Measurements from ENCODE around the gene HDAC4. TPM values are rescaled to one million over a fixed set of nuclear protein-coding genes. Genes with fewer than 3 reads are reported as not detected.

Gene HDAC4
- total RNA-seq, 1 donor from 2014 or later: 46.2 TPM

DNA sequence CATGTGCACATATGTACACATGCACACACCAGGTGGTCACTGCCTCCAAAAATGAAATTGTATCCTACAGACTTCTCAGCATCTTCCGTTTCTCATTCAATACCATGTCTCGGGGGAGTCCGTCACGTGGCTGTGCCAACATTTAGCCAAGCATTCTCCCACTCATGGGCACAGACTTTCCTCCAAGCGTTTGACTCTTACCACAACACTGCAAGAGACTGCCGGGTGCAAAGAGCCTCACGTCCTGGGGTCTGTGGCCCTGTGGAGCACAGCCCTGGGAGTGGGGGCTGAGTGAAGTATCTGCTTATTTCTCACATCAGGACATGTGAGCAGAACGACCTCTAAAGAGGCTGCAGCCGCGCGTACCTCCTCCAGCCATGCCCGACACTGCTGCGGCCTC lies 28.0 kb downstream of the HDAC4 start:
- Mint-ChIP-seq H3K4me1 (ENCODE audit: low read depth) (no peaks in the 10 kb centered on the region), H3K36me3 (ENCODE audit: insufficient read depth) (peaks cover 2% of the 10 kb centered on the region)

DNA sequence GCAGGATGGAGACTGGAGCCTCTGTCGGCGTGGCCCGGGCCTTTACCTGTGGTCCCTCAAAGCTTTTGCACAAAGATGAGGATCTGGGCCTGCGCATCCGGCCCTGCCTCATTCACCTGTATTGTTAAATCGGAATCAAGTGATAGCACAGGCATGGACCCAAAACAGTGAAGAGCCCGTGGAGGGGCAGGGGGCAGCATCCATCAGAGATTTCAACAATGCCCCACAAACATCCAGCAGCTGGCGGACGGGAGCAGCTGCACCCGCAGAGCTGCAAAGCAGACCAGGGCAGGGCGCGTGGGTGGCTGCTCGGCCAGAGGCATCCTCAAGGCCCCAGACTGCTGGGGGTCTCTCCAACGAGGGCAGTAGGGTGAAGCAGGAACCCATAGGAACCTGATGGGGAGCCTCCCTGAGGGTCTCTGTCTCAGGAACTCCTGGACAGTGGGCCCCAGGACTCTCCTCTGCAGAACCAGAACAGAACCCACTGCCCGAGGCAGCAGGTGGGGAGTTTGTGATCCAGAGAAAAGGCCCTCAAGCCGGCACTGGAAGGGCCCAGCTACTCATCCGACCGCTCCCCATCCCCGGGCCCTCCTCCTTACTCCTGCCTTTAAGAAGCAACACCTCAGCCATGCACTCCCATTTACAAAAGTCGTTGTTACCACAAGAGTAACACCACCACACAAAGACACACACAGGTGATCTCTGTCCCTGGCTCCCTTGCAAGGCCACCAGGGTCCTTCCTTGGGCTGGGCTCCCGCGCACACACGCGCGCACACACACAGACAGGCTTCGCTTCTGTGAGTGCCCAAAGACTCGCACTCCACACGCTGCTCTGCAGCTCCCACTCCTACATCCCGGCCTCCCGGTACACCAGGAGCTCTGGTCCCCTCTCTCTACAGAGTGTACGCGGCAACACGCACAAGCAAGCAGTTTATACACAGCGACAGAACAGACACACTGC lies 28.8 kb downstream of the HDAC4 start:
- no peak overlapping the region for H3K4me3 Mint-ChIP-seq (ENCODE audit: low read depth)
- peaks cover 2% of the 10 kb centered on the region for H3K36me3 Mint-ChIP-seq (ENCODE audit: insufficient read depth)
- DNase-seq (ENCODE audit: low spot score, unreplicated experiment): no peak
- H3K27ac Mint-ChIP-seq: no peak overlapping the region
- TF ChIP-seq, protein P1, sequence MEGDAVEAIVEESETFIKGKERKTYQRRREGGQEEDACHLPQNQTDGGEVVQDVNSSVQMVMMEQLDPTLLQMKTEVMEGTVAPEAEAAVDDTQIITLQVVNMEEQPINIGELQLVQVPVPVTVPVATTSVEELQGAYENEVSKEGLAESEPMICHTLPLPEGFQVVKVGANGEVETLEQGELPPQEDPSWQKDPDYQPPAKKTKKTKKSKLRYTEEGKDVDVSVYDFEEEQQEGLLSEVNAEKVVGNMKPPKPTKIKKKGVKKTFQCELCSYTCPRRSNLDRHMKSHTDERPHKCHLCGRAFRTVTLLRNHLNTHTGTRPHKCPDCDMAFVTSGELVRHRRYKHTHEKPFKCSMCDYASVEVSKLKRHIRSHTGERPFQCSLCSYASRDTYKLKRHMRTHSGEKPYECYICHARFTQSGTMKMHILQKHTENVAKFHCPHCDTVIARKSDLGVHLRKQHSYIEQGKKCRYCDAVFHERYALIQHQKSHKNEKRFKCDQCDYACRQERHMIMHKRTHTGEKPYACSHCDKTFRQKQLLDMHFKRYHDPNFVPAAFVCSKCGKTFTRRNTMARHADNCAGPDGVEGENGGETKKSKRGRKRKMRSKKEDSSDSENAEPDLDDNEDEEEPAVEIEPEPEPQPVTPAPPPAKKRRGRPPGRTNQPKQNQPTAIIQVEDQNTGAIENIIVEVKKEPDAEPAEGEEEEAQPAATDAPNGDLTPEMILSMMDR (IDR thresholded peaks at IDR 0.05; ENCODE audit: unreplicated experiment): no peak
- H3K27me3 Mint-ChIP-seq: no peaks in the 10 kb centered on the region
- no peaks in the 10 kb centered on the region for H3K9me3 Mint-ChIP-seq (ENCODE audit: low read depth)
- no peaks in the 10 kb centered on the region for H3K4me1 Mint-ChIP-seq (ENCODE audit: low read depth)

More for the DNA sequence above, 28.0 kb downstream of the HDAC4 start:
- no peak overlapping the region for H3K27ac Mint-ChIP-seq
- no peak overlapping the region for H3K4me3 Mint-ChIP-seq (ENCODE audit: low read depth)
- no peaks in the 10 kb centered on the region for H3K27me3 Mint-ChIP-seq
- TF ChIP-seq, protein P1 (IDR thresholded peaks at IDR 0.05; ENCODE audit: unreplicated experiment): no peak
- H3K9me3 Mint-ChIP-seq (ENCODE audit: low read depth): no peaks in the 10 kb centered on the region
- DNase-seq (ENCODE audit: low spot score, unreplicated experiment): no peak

DNA sequence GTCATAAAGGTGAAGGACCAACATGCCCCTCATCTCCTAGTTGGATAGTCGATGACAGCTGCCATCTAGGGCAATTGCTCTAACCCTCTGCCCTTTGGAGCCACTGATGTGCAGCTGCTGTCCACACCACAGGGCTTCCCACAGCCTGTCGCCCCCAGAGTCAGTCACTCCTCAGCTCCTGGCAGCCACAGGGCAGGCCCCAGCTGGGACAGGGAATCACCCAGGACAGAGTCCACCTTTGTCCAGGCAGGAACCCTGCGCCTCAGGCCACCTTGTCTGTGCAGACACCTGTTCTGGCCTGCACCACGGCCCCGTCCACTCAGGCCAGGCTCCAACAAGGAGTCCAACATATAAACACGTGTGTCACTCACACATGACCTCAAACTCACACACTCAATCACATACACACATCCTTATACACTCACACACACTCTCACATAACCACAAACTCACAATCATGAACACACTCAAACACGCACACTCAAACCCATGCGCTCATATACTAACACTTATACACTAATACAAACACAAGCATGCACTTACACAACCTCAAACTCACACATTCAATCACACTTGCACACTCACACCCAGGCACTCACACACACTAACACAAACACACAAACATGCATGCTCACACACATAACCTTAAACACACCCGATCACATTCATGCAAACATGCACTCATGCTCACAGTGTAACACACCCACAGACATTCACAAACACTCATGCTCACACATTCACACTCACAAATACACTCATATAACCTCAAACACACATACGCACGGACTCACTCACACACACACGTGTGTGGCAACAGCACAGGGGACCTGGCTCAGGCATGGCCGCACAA lies 29.7 kb downstream of the HDAC4 start:
- no peak for DNase-seq (ENCODE audit: low spot score, unreplicated experiment)
- H3K27me3 Mint-ChIP-seq: no peaks in the 10 kb centered on the region

DNA sequence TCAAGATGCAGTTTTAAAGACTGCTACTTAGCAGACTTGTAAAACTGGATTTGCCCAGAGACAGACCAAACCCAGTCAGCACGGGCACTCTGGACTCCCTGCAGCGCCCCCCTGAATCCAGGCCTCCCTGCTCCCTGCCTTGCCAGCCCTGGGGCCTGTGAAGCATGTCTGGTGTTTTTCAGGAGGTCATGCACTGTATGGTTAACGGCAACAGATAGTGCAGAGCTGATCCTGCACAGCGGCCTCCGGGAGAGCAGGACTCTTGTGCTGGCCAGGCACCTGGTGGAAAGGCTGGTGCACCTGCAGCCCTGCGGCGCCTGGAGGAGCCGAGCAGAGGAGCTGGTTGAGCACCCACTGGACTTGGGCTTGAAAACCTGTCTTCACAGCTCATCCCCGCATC lies 30.4 kb downstream of the HDAC4 start:
- Mint-ChIP-seq H3K4me3 (ENCODE audit: low read depth) (no peak overlapping the region), H3K36me3 (ENCODE audit: insufficient read depth) (peaks cover 2% of the 10 kb centered on the region), H3K27me3 (no peaks in the 10 kb centered on the region), H3K4me1 (ENCODE audit: low read depth) (no peaks in the 10 kb centered on the region), H3K9me3 (ENCODE audit: low read depth) (no peaks in the 10 kb centered on the region), H3K27ac (no peak overlapping the region)
- no peak for DNase-seq (ENCODE audit: low spot score, unreplicated experiment)
- TF ChIP-seq, protein P1 (IDR thresholded peaks at IDR 0.05; ENCODE audit: unreplicated experiment): no peak

More for the DNA sequence above, 29.7 kb downstream of the HDAC4 start:
- Mint-ChIP-seq H3K9me3 (ENCODE audit: low read depth) (no peaks in the 10 kb centered on the region), H3K4me3 (ENCODE audit: low read depth) (no peak overlapping the region), H3K36me3 (ENCODE audit: insufficient read depth) (peaks cover 2% of the 10 kb centered on the region), H3K27ac (no peak overlapping the region), H3K4me1 (ENCODE audit: low read depth) (no peaks in the 10 kb centered on the region)
- TF ChIP-seq, protein P1 (IDR thresholded peaks at IDR 0.05; ENCODE audit: unreplicated experiment): no peak

DNA sequence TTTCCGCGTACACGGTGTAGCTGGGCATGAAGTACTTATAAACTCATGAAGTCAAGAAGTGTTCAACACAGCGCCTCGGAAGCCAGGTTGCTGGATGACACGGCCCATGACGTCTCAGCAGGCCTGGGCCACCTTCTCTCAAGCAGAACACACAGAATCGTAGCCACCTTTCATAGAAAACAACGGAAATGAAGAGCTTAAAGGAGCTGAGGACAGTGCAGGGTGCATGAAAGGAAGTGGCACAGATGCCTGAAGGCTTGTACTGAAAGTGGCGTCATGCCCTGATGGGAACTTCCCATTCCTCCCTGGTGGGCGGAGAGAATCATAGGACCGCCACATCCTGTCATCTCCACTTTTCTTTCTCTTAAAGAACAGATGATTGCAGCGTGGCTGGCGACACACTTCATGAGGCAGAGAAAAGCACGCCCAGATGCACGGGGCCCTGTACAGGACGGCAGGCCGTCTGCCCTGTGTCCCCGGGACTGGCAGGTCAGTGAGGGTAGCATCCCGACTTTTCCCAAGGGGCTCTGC lies 31.1 kb downstream of the HDAC4 start:
- H3K4me1 Mint-ChIP-seq (ENCODE audit: low read depth): no peaks in the 10 kb centered on the region
- H3K9me3 Mint-ChIP-seq (ENCODE audit: low read depth): no peaks in the 10 kb centered on the region
- H3K27me3 Mint-ChIP-seq: no peaks in the 10 kb centered on the region
- TF ChIP-seq, protein P1 (IDR thresholded peaks at IDR 0.05; ENCODE audit: unreplicated experiment): no peak
- no peak overlapping the region for H3K4me3 Mint-ChIP-seq (ENCODE audit: low read depth)
- no peak for DNase-seq (ENCODE audit: low spot score, unreplicated experiment)
- H3K36me3 Mint-ChIP-seq (ENCODE audit: insufficient read depth): peaks cover 2% of the 10 kb centered on the region
- no peak overlapping the region for H3K27ac Mint-ChIP-seq
